ENCODE results near the gene B3GNT3.
"Not testable (repeated sequence)": the region's sequence is repeated elsewhere in the genome, so short reads cannot be mapped to it uniquely, and the experiment has no call there.

The B3GNT3 gene

DNA sequence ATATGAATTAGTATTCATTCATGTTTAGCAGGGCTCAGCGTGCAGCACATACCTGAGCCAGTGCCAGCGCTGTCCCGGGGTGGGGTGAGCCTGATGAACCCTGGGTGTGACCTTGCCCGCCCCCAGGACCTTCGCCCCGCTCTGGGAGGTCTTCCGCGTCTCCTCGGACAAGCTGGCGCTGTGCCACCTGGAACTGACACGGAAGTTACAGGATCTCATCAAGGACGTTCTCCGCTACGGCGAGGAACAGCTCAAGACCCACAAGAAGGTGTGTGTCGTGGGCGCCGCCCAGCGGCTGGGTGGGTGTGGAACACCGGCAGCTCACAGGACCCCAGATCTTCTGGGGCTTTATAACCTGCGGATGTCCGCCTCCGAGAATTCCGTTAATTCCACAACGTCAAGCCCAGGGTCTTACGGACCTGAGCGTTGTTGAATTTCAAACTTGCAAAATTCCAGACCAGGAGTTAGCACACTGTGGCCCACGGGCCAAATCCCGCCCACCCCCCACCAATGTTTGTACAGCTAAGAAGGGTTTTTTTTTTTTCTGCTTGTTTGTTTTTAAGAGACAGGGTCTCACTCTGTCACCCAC is 28.3 kb upstream of the B3GNT3 start:
- in situ Hi-C loops (cut with HindIII; ENCODE audit: low sequenced_read_pairs), result no loop called here

DNA sequence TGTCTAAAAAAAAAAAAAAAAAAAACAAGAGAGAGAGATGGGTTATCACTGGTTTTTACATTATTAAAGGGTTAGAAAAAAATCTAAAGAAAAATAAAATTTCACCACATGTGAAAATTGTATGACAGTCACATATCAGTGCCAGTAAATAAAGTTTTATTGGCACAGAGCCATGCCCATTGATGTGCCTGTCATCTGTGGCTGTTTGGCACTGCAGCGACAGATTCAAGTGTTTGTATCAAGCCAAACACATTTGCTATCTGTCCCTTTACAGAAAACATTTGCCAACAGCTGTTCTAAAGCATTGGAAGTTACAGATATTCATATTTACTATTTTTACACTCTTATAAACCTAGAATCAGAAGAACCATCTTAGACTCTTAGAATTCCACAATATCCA is 27.4 kb upstream of the B3GNT3 start:
- in situ Hi-C loops (cut with HindIII; ENCODE audit: low sequenced_read_pairs), result no loop called here

DNA sequence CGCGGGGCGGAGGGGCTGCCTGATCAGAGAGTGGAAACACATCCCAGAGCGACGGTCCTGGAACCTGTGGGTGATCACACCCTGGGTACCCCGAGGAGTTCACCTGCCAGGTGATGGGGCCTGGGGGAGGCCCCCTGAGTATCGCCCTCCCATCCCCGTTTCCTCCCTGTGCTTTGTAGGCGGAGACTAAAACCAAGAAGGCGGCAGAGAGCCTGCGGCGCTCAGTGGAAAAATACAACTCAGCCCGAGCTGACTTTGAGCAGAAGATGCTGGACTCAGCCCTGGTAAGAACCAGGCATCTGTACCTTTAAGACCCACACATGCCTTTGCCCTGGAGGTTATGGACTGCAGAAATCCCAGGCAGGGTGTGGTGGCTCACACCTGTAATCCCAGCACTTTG is 24.3 kb upstream of the B3GNT3 start:
- in situ Hi-C loops (cut with HindIII; ENCODE audit: low sequenced_read_pairs), result no loop called here

DNA sequence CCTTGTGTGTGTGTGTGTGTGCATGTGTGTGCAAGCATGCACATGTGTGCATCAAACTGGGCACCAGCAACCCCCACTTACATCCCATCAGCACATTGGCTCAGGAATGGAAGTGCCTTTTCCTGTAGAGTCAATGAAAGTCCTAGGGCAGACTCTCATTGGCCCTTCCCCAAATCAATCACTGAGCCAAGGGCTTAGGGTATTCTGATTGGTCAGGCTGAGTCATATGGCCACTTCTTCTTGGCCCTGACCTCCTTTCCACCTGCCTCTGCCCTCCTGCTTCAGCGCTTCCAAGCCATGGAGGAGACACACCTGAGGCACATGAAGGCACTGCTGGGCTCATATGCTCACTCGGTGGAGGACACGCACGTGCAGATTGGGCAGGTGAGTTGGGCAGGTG is 22.8 kb upstream of the B3GNT3 start:
- in situ Hi-C loops (cut with HindIII; ENCODE audit: low sequenced_read_pairs), result no loop called here

DNA sequence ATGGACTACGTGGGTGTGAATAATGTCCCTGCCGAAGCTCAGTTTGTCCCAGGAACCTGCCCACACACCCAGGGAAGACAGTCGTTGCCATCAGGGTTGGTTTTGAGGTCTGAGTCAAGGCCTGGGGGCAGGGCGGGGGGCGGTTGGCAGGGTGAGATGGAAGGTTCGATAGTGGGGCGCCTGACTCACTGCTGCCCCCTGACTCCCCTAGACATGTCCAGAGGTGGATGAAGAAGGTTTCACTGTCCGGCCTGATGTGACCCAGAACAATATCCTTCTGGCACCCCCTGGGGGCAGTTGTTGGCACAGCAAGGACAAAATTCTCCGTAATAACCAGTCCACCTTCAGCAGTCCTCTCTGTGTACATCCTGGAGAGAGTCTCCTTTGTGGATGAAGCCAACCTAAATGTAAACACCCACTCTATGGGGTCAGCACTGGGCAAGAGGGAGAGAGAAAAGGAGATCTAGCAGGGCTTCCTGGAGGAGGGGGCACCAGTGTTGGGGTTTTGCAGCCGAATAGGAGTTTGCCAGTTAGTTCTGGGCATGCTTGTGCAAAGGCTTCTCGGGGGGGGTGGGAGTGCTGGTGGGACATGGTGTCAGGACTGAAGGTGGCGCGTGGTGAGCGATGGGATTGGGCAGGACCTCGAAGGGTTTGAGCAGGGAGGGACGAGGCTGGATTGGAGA is 19.6 kb upstream of the B3GNT3 start:
- in situ Hi-C loops (cut with HindIII; ENCODE audit: low sequenced_read_pairs), result loop anchor here (5.0 kb wide), 1 partner anchor 77 kb away; no protein-coding TSS in a partner anchor

DNA sequence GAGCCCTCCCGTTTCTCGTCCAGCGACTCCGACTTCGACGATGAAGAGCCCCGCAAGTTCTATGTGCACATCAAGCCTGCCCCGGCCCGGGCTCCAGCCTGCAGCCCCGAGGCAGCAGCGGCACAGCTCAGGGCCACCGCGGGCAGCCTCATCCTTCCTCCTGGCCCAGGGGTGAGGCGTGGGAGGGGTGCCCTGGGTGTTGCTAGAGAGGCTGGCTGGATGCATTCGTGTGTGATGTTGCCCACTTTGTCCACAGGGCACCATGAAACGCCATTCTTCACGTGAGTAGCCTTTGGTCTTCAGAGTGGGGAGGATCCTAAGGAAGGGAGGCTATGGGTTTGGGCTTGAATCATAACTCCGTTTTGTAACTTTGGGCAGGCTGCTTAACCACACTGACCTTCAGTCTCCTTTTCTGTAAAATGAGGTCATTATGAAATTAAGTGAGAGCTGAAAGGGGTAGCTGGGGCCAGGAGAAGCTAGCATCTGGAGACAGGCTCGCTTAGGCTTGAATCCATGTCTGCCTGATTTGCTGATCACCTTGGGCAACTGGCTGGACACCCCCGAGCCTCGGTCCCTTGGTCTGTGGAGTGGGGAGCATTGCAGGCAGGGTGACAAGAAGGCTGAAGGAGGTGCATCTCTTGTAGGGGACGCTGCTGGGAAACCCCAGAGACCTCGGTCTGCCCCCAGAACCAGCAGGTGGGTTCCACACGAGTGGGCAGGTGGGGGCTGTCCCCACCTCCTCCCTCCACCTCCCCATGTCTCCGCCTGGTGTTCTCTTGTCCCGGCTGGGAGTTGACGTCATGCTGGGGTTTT is 18.7 kb upstream of the B3GNT3 start:
- in situ Hi-C loops (cut with HindIII; ENCODE audit: low sequenced_read_pairs), result loop anchor here (5.0 kb wide), 1 partner anchor 76 kb away; no protein-coding TSS in a partner anchor

DNA sequence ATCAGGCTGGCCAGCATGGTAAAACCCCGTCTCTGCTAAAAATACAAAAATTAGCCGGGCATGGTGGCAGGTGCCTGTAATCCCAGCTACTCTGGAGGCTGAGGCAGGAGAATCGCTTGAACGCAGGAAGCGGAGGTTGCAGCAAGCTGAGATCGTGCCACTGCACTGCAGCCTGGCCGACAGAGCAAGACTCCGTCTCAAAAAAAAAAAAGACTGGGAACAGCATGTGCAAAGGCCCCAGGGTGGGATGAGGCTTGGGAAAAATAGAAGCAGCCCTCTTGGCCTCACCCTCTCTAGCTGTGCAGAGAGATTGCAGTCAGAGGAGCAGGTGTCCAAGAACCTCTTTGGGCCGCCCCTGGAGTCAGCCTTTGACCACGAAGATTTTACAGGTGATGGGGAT is 17.1 kb upstream of the B3GNT3 start:
- in situ Hi-C loops (cut with HindIII; ENCODE audit: low sequenced_read_pairs), result loop anchor here (5.0 kb wide), 1 partner anchor 74 kb away; no protein-coding TSS in a partner anchor

DNA sequence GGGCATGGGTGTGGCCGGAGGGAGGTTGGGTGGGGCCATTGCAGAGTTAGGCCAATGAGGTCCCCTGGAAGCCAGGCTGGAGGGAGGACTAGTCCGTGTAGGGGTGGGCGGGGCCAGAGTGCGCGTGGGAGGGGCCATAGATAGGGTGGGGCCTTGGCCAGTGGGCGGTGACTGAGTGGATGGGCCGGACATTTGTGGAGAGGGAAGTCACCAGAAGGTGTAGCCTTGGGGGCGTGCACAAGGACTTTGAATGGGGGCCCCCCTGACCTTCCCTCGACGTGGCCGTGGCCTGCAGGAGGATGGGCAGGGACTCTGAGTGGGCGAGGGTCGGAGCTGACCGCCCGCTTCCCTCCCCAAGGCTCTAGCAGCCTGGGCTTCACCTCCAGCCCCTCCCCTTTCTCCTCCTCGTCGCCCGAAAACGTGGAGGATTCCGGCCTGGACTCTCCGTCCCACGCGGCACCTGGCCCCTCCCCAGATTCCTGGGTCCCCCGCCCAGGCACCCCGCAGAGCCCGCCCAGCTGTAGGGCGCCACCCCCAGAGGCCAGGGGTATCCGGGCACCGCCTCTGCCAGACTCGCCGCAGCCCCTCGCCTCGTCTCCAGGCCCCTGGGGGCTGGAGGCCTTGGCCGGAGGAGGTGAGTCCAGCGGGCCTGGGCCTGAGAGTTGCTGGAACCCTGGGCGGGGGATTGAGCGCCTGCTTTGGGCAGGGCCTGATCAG is 16.5 kb upstream of the B3GNT3 start:
- in situ Hi-C loops (cut with HindIII; ENCODE audit: low sequenced_read_pairs), result loop anchor here (5.0 kb wide), 1 partner anchor 74 kb away; no protein-coding TSS in a partner anchor

DNA sequence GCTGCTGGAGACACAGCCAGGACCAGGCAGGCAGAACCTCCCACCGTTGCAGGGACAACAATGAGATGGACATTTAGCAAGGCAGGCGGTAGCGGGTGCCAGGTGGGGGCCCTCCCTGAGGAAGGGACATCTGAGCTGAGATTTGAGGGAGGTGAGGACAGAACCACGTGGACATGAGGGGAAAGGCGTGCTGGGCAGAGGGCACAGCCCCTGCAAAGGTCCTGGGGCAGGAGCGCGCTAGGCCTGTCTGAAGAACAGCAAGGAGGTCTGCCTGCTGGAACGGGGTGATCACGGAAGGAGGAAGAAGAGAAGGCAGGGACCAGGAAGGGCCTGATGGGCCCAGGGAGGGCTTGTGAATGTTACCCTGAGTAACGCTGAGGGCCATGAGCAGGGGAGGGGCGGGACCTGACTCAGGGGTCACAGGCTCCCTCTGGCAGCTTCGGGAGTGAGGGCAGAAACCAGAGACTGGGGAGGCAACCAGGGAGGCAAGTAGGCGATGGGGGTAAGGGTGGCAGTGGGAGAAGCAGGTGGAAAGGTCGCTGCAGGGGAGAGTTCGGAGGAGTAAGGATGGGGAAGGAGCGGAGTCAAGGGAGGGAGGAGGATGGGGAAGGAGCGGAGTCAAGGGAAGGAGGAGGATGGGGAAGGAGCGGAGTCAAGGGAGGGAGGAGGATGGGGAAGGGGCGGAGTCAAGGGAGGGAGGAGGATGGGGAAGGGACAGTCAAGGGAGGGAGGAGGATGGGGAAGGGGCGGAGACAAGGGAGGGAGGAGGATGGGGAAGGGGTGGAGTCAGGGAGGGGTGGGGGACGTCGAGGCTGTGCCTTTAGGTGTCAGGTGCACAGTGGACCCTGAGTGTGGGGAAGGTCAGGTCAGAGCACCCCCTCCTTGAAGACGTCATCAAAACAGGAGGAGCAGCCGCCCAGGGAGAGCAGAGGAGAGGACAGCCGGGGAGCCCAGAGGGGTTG is 15.7 kb upstream of the B3GNT3 start:
- in situ Hi-C loops (cut with HindIII; ENCODE audit: low sequenced_read_pairs), result loop anchor here (5.0 kb wide), 1 partner anchor 73 kb away; no protein-coding TSS in a partner anchor

DNA sequence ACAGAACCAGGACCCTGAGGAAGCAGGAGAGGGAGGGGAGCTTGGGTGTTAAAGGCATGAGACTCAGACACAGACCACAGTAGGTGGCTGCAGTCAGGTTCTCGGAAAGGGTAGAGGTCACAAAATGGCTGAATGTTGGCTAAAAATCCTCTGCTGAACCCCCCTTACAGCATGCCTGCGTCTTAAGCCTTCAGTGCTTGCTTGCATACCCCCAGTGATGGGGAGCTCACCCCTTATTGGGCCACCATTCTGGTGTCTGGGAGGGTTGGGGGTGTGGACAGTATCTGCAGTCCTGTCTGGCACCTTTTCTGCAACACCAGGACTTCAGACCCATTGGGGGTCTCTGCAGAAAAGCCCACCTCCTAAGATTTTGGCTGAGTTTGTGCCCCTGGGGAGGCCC is 14.2 kb upstream of the B3GNT3 start:
- in situ Hi-C loops (cut with HindIII; ENCODE audit: low sequenced_read_pairs), result no loop called here

DNA sequence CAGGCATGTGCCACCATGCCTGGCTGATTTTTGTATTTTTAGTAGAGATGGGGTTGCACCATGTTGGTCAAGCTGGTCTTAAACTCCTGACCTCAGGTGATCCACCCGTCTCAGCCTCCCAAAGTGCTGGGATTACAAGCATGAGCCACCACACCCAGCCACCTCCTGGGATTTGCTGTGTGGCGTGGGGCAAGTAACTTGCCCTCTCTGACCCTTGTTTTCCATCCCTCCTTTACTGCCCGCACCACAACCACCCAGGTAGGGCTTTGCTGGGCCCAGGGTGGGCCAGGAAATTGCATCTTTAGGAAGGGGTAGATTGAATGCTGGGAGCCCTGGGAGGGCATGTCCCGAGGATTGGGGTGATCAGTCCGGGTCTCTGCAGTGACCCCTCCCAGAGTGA is 11.2 kb upstream of the B3GNT3 start:
- in situ Hi-C loops (cut with HindIII; ENCODE audit: low sequenced_read_pairs), result not testable (repeated sequence)

DNA sequence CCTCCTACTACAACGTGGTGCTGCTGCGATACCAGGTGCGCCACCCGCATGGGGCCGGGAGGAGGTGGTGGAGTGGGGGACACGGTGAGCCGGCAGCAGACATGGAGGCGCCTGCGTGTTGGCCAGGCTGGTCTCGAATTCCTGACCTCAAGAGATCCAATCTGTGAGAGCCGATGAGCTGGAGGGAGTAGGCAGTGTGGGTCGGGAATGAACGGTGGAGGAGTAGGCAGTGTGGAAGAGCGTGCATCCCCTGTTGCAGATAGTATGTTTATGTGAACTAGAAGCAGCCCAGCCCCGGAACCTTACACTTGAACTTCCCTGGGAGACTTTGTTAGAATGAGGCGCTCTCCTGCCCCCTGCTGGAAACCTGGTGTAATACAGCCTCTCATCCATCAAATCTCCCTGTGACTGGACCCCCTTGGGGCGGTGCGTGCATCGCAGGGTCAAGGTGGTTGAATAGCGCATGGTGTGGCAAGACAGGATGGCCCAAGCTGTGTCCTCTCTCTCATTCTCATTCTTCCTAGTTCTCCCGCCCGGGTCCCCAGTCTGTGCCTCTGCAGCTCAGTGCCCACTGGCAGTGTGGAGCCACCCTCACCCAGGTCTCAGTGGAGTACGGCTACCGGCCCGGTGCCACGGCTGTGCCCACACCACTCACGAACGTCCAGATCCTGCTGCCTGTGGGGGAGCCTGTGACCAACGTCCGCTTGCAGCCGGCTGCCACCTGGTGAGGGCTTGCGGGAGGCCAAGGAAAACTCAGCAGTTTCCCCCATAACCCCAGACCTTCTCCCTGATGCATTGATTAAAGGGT is 10.5 kb upstream of the B3GNT3 start:
- in situ Hi-C loops (cut with HindIII; ENCODE audit: low sequenced_read_pairs), result no loop called here

DNA sequence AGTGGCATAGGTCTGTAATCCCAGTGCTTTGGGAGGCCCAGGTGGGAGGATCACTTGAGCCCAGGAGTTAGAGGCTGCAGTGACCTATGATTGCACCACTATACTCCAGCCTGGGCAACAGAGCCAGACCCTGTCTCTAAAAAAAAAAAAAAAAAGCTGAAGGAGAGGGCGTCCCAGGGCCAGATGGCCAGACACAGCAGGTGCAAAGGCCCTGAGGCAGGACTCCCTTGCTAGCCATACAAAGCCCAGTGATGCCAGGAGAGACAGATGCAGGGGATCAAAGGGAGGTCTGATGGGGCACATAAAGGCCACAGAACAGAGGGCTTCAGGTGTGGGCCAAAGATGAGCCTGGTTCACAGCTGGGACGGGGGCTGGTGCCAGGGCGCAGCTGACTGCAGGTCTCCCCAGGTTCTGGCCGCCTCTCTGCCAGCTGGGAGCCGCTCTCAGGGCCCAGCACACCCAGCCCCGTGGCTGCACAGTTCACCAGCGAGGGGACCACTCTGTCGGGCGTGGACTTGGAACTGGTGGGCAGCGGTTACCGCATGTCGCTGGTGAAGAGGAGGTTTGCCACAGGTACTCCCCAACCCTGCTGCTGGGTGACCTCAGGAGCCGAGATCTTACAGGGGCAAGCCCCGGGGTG is 7.5 kb upstream of the B3GNT3 start:
- in situ Hi-C loops (cut with HindIII; ENCODE audit: low sequenced_read_pairs), result no loop called here

DNA sequence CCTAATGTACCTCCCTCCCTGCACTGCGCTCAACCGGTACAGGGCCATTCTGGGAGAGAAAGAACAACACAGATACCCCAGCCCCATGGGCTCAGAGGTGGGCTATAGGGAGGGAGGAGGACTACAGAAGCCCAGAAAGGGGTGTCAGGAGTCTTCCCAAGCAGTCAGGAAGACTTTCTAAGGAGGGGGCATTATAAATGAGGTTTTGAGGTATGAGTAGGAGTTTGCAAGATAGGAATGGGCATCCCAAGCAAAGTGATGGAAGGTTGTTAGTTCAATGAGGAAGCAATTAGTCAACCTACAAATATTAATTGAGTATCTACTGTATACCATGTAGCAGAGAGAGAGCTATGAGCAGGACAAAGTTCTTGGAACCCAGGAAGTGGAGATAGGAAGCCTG is 6.3 kb upstream of the B3GNT3 start:
- in situ Hi-C loops (cut with HindIII; ENCODE audit: low sequenced_read_pairs), result no loop called here

DNA sequence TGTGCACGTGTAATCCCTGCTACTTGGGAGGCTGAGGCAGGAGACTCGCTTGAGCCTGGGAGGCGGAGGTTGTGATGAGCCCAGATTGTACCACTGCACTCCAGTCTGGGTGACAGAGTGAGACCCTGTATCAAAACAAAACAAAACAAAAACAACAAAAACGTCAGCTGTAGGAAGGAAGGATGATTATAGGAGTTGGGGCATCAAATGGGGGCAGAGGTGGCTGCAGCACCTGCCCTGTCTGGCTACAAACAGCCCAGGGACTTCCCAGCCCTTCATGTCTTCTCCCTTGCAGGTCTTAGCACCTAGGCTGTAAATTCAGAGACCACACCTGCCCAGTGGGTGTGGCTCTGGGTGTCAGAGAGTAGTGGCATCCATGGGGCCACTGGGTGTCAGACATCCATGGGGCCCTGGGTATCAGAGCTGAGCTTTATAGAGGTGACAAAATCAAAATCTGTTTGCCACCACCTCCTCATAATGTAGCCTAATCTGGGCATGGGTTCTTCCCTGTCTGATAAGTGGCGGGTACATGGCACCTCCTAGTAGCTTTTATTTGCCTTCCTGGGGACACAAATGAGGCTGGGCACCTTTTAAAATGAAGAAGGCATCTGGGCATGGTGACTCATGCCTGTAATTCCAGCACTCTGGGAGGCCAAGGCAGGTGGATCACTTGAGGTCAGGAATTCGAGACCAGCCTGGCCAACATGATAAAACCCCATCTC is 4.7 kb upstream of the B3GNT3 start:
- in situ Hi-C loops (cut with HindIII; ENCODE audit: low sequenced_read_pairs), result no loop called here

DNA sequence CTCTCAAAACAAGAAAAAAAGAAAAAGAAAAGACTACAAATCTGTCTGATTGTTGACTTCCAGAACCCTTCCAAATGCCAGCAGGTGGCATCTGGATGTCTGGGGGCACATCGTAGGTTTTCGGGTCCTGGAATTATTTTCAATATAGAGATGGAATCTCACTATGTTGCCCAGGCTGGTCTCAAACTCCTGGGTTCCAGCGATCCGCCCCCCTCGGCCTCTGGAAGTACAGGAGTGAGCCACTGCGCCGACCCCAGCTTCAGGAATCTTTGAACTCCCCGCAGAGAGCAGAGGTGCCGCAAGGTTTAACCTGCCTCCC is 567 bp upstream of the B3GNT3 start:
- in situ Hi-C loops (cut with HindIII; ENCODE audit: low sequenced_read_pairs), result no loop called here

DNA sequence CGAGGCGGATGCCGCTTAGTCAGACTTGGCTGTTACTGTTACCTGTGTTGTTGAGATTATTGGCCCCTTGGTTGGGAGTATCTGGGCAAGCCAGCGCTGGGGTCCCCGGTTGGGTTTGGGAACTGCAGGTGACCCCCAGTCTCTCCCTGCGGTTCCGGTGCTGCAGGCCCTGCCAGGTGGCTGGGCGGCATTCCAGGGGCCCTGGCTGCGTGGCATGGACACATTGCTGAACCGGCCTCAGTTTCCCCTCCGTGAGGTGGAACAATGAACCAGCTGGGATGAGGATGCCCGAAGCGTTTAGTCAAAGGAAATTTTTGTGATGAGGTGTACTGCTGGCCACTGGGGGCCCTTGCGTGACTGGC is 538 bp downstream of the B3GNT3 start:
- in situ Hi-C loops (cut with HindIII; ENCODE audit: low sequenced_read_pairs), result no loop called here

Measured in endothelial cell of hepatic sinusoid (primary cell).